H9 (cell line): ENCODE results near the gene LNPEP. TPM values are rescaled to one million over a fixed set of nuclear protein-coding genes. Genes with fewer than 3 reads are reported as not detected.

Experiments used
- DNase-seq: peaks from one replicate; pipeline ENCODE4 v3.0.0-alpha.2; 2017
- H2AFZ ChIP-seq: one replicate; pipeline ENCODE4 v1.6.1; 2013; ENCODE audit warnings: mild to moderate bottlenecking, low read length, control low read depth, moderate library complexity
- H2AK5ac ChIP-seq: 2 replicates; pipeline ENCODE4 v1.6.1; 2013; ENCODE audit warnings: low read length, control low read depth, mixed read lengths; ENCODE audit not compliant: insufficient read length
- H2BK120ac ChIP-seq: one replicate; pipeline ENCODE4 v1.6.1; 2013; ENCODE audit warnings: low read depth, mild to moderate bottlenecking, low read length, control low read depth, inconsistent platforms; ENCODE audit not compliant: poor library complexity, severe bottlenecking
- H2BK12ac ChIP-seq: 2 replicates; pipeline ENCODE4 v1.6.1; 2013; ENCODE audit warnings: low read length, control low read depth, mixed read lengths, low read depth; ENCODE audit not compliant: insufficient read length
- H2BK15ac ChIP-seq: 2 replicates; pipeline ENCODE4 v1.6.1; 2013; ENCODE audit warnings: low read depth, low read length, control low read depth
- H2BK20ac ChIP-seq: one replicate; pipeline ENCODE4 v1.6.1; 2013; ENCODE audit warnings: low read depth, mild to moderate bottlenecking, low read length, control low read depth, inconsistent platforms; ENCODE audit not compliant: poor library complexity, severe bottlenecking
- H2BK5ac ChIP-seq: 2 replicates; pipeline ENCODE4 v1.6.1; 2013; ENCODE audit warnings: low read length, control low read depth, mixed read lengths; ENCODE audit not compliant: insufficient read length
- H3K14ac ChIP-seq: 2 replicates; pipeline ENCODE4 v1.6.1; 2013; ENCODE audit warnings: low read length, control low read depth; ENCODE audit not compliant: insufficient read depth
- H3K18ac ChIP-seq: 2 replicates; pipeline ENCODE4 v1.6.1; 2013; ENCODE audit warnings: low read depth, mild to moderate bottlenecking, mixed read lengths, low read length, control low read depth; ENCODE audit not compliant: insufficient read length
- H3K23ac ChIP-seq: 2 replicates; pipeline ENCODE4 v1.6.1; 2013; ENCODE audit warnings: low read length, control low read depth, mixed read lengths, low read depth; ENCODE audit not compliant: insufficient read length
- H3K23me2 ChIP-seq: 2 replicates; pipeline ENCODE4 v1.6.1; 2013; ENCODE audit warnings: low read depth, mild to moderate bottlenecking, mixed read lengths, low read length, control low read depth; ENCODE audit not compliant: insufficient read length, poor library complexity, severe bottlenecking
- H3K27ac ChIP-seq: 2 replicates; pipeline ENCODE4 v1.5.1; 2013; ENCODE audit warnings: low read length, control low read depth, mixed read lengths, low read depth; ENCODE audit not compliant: insufficient read length
- H3K27me3 ChIP-seq: 2 replicates; pipeline ENCODE4 v1.6.1; 2013; ENCODE audit warnings: low read length, control low read depth, inconsistent platforms; ENCODE audit not compliant: insufficient read depth
- H3K4ac ChIP-seq: 2 replicates; pipeline ENCODE4 v1.6.1; 2013; ENCODE audit warnings: low read depth, mild to moderate bottlenecking, control low read depth, inconsistent platforms, low read length, moderate library complexity
- H3K4me1 ChIP-seq: 2 replicates; pipeline ENCODE4 v1.6.1; 2013; ENCODE audit warnings: low read length, control low read depth, inconsistent platforms; ENCODE audit not compliant: insufficient read depth
- H3K4me2 ChIP-seq: 2 replicates; pipeline ENCODE4 v1.6.1; 2013; ENCODE audit warnings: low read length, control low read depth, mixed read lengths; ENCODE audit not compliant: insufficient read length, insufficient read depth
- H3K56ac ChIP-seq: 2 replicates; pipeline ENCODE4 v1.6.1; 2013; ENCODE audit warnings: low read depth, mild to moderate bottlenecking, mixed read lengths, low read length, control low read depth; ENCODE audit not compliant: insufficient read length
- H3K79me1 ChIP-seq: 2 replicates; pipeline ENCODE4 v1.6.1; 2013; ENCODE audit warnings: low read depth, mild to moderate bottlenecking, moderate library complexity, low read length, control low read depth, inconsistent platforms; ENCODE audit not compliant: insufficient read depth, poor library complexity, severe bottlenecking
- H3K79me2 ChIP-seq: 2 replicates; pipeline ENCODE4 v1.6.1; 2013; ENCODE audit warnings: low read length, control low read depth, inconsistent platforms; ENCODE audit not compliant: insufficient read depth
- H3K9ac ChIP-seq: 2 replicates; pipeline ENCODE4 v1.6.1; 2013; ENCODE audit warnings: low read length, control low read depth, mixed read lengths; ENCODE audit not compliant: insufficient read length; ENCODE audit errors: extremely low read depth
- H3K9me3 ChIP-seq: one replicate; pipeline ENCODE4 v1.6.1; 2013; ENCODE audit warnings: low read depth, low read length, inconsistent platforms; ENCODE audit not compliant: control insufficient read depth
- H3T11ph ChIP-seq: one replicate; pipeline ENCODE4 v1.6.1; 2013; ENCODE audit warnings: mild to moderate bottlenecking, low read length, control low read depth, inconsistent platforms
- H4K20me1 ChIP-seq: one replicate; pipeline ENCODE4 v1.6.1; 2013; ENCODE audit not compliant: control insufficient read depth, insufficient read length, insufficient read depth
- H4K5ac ChIP-seq: 2 replicates; pipeline ENCODE4 v1.6.1; 2013; ENCODE audit warnings: low read depth, mild to moderate bottlenecking, mixed read lengths, low read length, control low read depth; ENCODE audit not compliant: insufficient read length
- H4K8ac ChIP-seq: replicated peaks from 2 replicates; pipeline ENCODE4 v1.6.1; 2013; ENCODE audit warnings: low read length, control low read depth, mixed read lengths, low read depth; ENCODE audit not compliant: insufficient read length
- H4K91ac ChIP-seq: 2 replicates; pipeline ENCODE4 v1.6.1; 2013; ENCODE audit warnings: low read depth, mild to moderate bottlenecking, moderate library complexity, mixed read lengths, low read length, control low read depth; ENCODE audit not compliant: insufficient read length
- H3K27ac Mint-ChIP-seq, 3 experiments: 2 replicates in 2 of 3; 3 replicates in 1 of 3; pipeline ENCODE4 v1.8.0; 2020 to 2021; ENCODE audit warnings: mixed read lengths in 3 of 3, mild to moderate bottlenecking in 1 of 3, moderate library complexity in 1 of 3
- H3K27me3 Mint-ChIP-seq: 2 replicates; pipeline ENCODE4 v1.8.0; 2021; ENCODE audit warnings: low read depth, mild to moderate bottlenecking, moderate library complexity, mixed read lengths
- H3K36me3 Mint-ChIP-seq, 3 experiments: 2 replicates in 2 of 3; 3 replicates in 1 of 3; pipeline ENCODE4 v1.8.0; 2020 to 2021; ENCODE audit warnings: low read depth in 3 of 3, mixed read lengths in 3 of 3; ENCODE audit not compliant: insufficient read depth in 1 of 3
- H3K4me1 Mint-ChIP-seq, 2 experiments: 2 replicates each; pipeline ENCODE4 v1.8.0; 2020; ENCODE audit warnings: mixed read lengths in 2 of 2
- H3K4me3 Mint-ChIP-seq, 2 experiments: 2 replicates in 1 of 2; 3 replicates in 1 of 2; pipeline ENCODE4 v1.8.0; 2020 to 2021; ENCODE audit warnings: mild to moderate bottlenecking in 2 of 2, mixed read lengths in 2 of 2, moderate library complexity in 1 of 2
- H3K9me3 Mint-ChIP-seq, 2 experiments: 2 replicates in 1 of 2; 3 replicates in 1 of 2; pipeline ENCODE4 v1.8.0; 2020; ENCODE audit warnings: mild to moderate bottlenecking in 2 of 2, mixed read lengths in 2 of 2, moderate library complexity in 1 of 2
- WGBS: extraction: QIAGEN DNeasy Blood & Tissue Kit; methylation state at CpG from one replicate; pipeline ENCODE4 v1.1.7; 2013; ENCODE audit warnings: missing lambda C conversion rate, low lambda C conversion rate, mixed read lengths; ENCODE audit not compliant: insufficient read length; ENCODE audit errors: extremely low coverage; 5-methylcytosine and 5-hydroxymethylcytosine counted together
- total RNA-seq: library from RNA; stranded (reverse); gene quantifications from 2 replicates; pipeline ENCODE4 v1.2.1, GENCODE V29; 2021
- TF ChIP-seq, protein P1 (sequence below): fragments of 200-600 bp; sonication (generic); conservative IDR thresholded peaks from 3 replicates; pipeline ENCODE4 v1.8.0; 2021; ENCODE audit warnings: antibody characterized with exemption, mild to moderate bottlenecking

The LNPEP gene
- total RNA-seq, 1 experiment from 2014 or later = 4.1 TPM

GRCh38 chr5:96922499-96923244 is 13.2 kb upstream of the LNPEP start:
- WGBS = no CpG with 5 or more reads among the region's 12 CpGs
- Histone ChIP-seq H3K14ac (no peak overlapping the region), H3K56ac (no peak overlapping the region), H4K20me1 (no peaks in the 10 kb centered on the region), H4K5ac (no peak overlapping the region), H3K23ac (no peak overlapping the region), H2AFZ (no peak overlapping the region), H3K23me2 (no peaks in the 10 kb centered on the region), H3K4me2 (no peak overlapping the region), H2BK20ac (no peak overlapping the region), H3T11ph (no peak overlapping the region), H3K27me3 (no peaks in the 10 kb centered on the region), H3K9ac (no peak overlapping the region), H3K4ac (no peak overlapping the region), H2BK12ac (no peak overlapping the region), H2BK15ac (no peak overlapping the region), H3K79me1 (no peaks in the 10 kb centered on the region), H2BK120ac (no peak overlapping the region), H4K8ac (no peak overlapping the region), H3K4me1 (no peaks in the 10 kb centered on the region), H2AK5ac (no peak overlapping the region), H3K79me2 (no peaks in the 10 kb centered on the region), H3K9me3 (no peaks in the 10 kb centered on the region), H3K18ac (no peak overlapping the region), H2BK5ac (no peak overlapping the region), H4K91ac (no peak overlapping the region), H3K27ac (no peak overlapping the region)
- Mint-ChIP-seq H3K4me3 (no peak overlapping the region), H3K4me1 (peaks cover 7 to 8% of the 10 kb centered on the region in 2 experiments), H3K36me3 (no peaks in the 10 kb centered on the region), H3K9me3 (no peaks in the 10 kb centered on the region), H3K27me3 (no peaks in the 10 kb centered on the region), H3K27ac (no peak overlapping the region)
- no peak for DNase-seq
- TF ChIP-seq, protein P1, sequence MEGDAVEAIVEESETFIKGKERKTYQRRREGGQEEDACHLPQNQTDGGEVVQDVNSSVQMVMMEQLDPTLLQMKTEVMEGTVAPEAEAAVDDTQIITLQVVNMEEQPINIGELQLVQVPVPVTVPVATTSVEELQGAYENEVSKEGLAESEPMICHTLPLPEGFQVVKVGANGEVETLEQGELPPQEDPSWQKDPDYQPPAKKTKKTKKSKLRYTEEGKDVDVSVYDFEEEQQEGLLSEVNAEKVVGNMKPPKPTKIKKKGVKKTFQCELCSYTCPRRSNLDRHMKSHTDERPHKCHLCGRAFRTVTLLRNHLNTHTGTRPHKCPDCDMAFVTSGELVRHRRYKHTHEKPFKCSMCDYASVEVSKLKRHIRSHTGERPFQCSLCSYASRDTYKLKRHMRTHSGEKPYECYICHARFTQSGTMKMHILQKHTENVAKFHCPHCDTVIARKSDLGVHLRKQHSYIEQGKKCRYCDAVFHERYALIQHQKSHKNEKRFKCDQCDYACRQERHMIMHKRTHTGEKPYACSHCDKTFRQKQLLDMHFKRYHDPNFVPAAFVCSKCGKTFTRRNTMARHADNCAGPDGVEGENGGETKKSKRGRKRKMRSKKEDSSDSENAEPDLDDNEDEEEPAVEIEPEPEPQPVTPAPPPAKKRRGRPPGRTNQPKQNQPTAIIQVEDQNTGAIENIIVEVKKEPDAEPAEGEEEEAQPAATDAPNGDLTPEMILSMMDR = no peak
